OCI-LY1 (cell line): ENCODE measurements around the gene MOB1B.

Experiments
- H2AFZ ChIP-seq: fragments of 200-600 bp; sonication (generic), shearing (Covaris generic); 2 replicates; pipeline ENCODE4 v1.6.0; 2014; ENCODE audit warnings: antibody characterized with exemption, mild to moderate bottlenecking, low read length
- H3F3A ChIP-seq: fragments of 200-600 bp; sonication (generic), shearing (Covaris generic); 2 replicates; pipeline ENCODE4 v1.6.0; 2014; ENCODE audit warnings: mild to moderate bottlenecking, antibody characterized with exemption, low read length, moderate library complexity; ENCODE audit not compliant: insufficient read depth
- H3K27ac ChIP-seq: fragments of 200-600 bp; sonication (generic); 2 replicates; pipeline ENCODE4 v1.5.1; 2014; ENCODE audit warnings: low read length, mixed run types, mild to moderate bottlenecking, low read depth; ENCODE audit not compliant: poor library complexity, severe bottlenecking
- H3K27me3 ChIP-seq: fragments of 200-600 bp; sonication (generic); 2 replicates; pipeline ENCODE4 v1.6.0; 2014; ENCODE audit warnings: antibody characterized with exemption, mild to moderate bottlenecking, low read length, moderate library complexity; ENCODE audit not compliant: insufficient read depth
- H3K36me3 ChIP-seq: fragments of 200-600 bp; sonication (generic); 2 replicates; pipeline ENCODE4 v1.6.1; 2014; ENCODE audit warnings: mild to moderate bottlenecking, antibody characterized with exemption, low read length, moderate library complexity, mixed read lengths; ENCODE audit not compliant: insufficient read depth
- H3K4me1 ChIP-seq: fragments of 200-600 bp; sonication (generic); 2 replicates; pipeline ENCODE4 v1.5.1; 2014; ENCODE audit warnings: mild to moderate bottlenecking, low read length, moderate library complexity; ENCODE audit not compliant: insufficient read depth, severe bottlenecking
- H3K4me2 ChIP-seq: fragments of 200-600 bp; sonication (generic), shearing (Covaris generic); 2 replicates; pipeline ENCODE4 v1.6.1; 2014; ENCODE audit warnings: low read length
- H3K4me3 ChIP-seq: fragments of 200-600 bp; sonication (generic); 2 replicates; pipeline ENCODE4 v1.5.1; 2014; ENCODE audit warnings: low read length, low read depth, mild to moderate bottlenecking, mixed read lengths; ENCODE audit not compliant: poor library complexity, severe bottlenecking
- H3K79me2 ChIP-seq: fragments of 200-600 bp; shearing (Covaris generic); 2 replicates; pipeline ENCODE4 v1.6.1; 2016; ENCODE audit warnings: mixed run types, low read length, mixed read lengths; ENCODE audit not compliant: insufficient read depth
- H3K9ac ChIP-seq: fragments of 200-600 bp; sonication (generic), shearing (Covaris generic); 2 replicates; pipeline ENCODE4 v1.6.1; 2014; ENCODE audit warnings: mild to moderate bottlenecking, low read length, mixed read lengths
- H3K9me2 ChIP-seq: fragments of 200-600 bp; sonication (generic), shearing (Covaris generic); 2 replicates; pipeline ENCODE4 v1.6.1; 2014; ENCODE audit warnings: low read depth, mild to moderate bottlenecking, low read length, mixed read lengths
- H3K9me3 ChIP-seq: fragments of 200-600 bp; shearing (Covaris generic); 2 replicates; pipeline ENCODE4 v1.6.1; 2014; ENCODE audit warnings: low read length, mixed read lengths
- H4K20me1 ChIP-seq: fragments of 200-600 bp; sonication (generic), shearing (Covaris generic); 2 replicates; pipeline ENCODE4 v1.6.0; 2016; ENCODE audit warnings: mild to moderate bottlenecking, low read length; ENCODE audit not compliant: insufficient read depth
- EZH2 ChIP-seq: fragments of 200-600 bp; sonication (generic), shearing (Covaris generic); IDR thresholded peaks from 2 replicates; pipeline ENCODE4 v1.8.0; 2017; ENCODE audit warnings: borderline replicate concordance, mixed run types, mild to moderate bottlenecking, antibody characterized with exemption, low read length, moderate library complexity, mixed read lengths
- TF ChIP-seq, protein P1 (sequence below): fragments of 200-600 bp; sonication (generic), shearing (Covaris generic); IDR thresholded peaks from 2 replicates; pipeline ENCODE4 v1.5.1; 2017; ENCODE audit warnings: mild to moderate bottlenecking, antibody characterized with exemption, low read length, moderate library complexity, mixed read lengths

The MOB1B gene

DNA sequence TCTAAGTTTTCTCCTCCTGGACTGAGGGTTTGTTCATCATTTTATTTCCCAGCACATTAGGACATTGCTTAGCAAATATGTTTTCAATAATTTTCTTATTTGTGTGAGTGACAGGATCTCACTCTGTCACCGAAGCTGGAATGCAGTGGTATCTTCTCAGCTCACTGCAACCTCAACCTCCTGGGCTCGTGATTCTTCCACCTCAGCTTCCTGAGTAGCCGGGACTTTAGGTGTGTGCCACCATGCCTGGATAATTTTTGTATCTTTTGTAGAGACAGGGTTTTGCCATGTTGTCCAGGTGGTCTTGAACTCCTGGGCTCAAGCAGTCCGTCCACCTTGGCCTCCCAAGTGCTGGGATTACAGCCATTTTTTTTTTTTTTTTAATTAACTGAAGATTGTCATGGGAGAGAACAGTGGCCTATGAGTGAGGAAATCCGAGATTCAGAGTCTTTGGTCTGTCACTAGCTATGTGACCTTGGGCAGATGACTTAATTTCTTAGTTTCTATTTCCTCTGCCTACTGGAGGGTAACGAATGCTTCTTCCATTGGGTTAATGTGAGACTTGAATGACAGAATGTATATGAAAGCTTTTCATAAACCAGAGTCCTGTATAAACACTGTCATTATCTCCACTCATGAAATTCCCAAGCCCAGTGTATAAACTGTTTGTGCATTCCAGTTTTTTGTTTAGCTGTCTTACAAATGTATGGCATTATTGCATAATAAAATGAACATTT lies 23.9 kb downstream of the MOB1B start:
- peak overlapping the region; percentile 55 for H3K4me3 ChIP-seq
- H3F3A ChIP-seq, result peaks cover 9% of the 10 kb centered on the region
- H3K9ac ChIP-seq, result peak overlapping the region; percentile 52
- TF ChIP-seq, protein P1, sequence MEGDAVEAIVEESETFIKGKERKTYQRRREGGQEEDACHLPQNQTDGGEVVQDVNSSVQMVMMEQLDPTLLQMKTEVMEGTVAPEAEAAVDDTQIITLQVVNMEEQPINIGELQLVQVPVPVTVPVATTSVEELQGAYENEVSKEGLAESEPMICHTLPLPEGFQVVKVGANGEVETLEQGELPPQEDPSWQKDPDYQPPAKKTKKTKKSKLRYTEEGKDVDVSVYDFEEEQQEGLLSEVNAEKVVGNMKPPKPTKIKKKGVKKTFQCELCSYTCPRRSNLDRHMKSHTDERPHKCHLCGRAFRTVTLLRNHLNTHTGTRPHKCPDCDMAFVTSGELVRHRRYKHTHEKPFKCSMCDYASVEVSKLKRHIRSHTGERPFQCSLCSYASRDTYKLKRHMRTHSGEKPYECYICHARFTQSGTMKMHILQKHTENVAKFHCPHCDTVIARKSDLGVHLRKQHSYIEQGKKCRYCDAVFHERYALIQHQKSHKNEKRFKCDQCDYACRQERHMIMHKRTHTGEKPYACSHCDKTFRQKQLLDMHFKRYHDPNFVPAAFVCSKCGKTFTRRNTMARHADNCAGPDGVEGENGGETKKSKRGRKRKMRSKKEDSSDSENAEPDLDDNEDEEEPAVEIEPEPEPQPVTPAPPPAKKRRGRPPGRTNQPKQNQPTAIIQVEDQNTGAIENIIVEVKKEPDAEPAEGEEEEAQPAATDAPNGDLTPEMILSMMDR, result no peak
- TF ChIP-seq EZH2, result no peak
- H3K27me3 ChIP-seq, result no peaks in the 10 kb centered on the region
- peaks cover 9% of the 10 kb centered on the region; the same call in 1 of the 2 replicates for H3K36me3 ChIP-seq
- H3K27ac ChIP-seq, result peak overlapping the region; percentile 96
- no peaks in the 10 kb centered on the region for H3K9me3 ChIP-seq
- H3K9me2 ChIP-seq, result no peaks in the 10 kb centered on the region
- peaks cover 90% of the 10 kb centered on the region for H3K4me1 ChIP-seq
- peak overlapping the region; percentile 87 for H3K4me2 ChIP-seq
- H2AFZ ChIP-seq, result no peak overlapping the region
- no peaks in the 10 kb centered on the region for H4K20me1 ChIP-seq
- H3K79me2 ChIP-seq, result peaks cover 50% of the 10 kb centered on the region

DNA sequence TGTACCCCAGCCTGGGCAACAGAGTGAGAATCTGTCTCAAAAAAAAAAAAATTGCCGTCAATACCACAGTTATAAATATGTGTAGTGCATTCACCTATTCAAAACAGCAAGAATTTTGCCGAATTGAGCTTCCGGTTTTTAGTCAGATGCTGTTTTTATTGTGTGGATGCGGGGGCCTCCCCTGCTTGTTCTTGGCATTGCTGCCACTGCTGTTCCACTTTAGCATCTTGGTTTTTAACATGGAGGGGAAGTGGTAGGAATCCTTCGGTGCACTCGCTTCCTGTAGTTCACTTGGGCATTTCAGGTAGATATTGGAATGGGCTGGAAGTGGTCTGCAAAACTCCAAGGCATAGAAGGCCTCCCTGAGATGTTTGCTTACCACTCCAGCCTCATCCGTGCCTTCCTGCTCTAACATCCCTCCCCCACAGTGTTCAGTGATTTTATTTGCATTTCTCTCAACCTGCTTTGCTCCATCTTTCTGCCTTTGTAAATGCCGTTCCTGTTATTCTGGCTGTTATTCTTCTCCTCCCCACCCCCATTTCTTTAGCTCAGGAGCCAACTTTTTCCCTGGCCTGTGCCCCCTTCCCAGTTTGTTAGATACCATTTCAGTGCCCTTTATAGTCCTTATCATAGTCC lies 25.5 kb downstream of the MOB1B start:
- H3K4me1 ChIP-seq, result peaks cover 83% of the 10 kb centered on the region
- peak overlapping the region; percentile 87 for H3K4me2 ChIP-seq
- H3K27me3 ChIP-seq, result no peaks in the 10 kb centered on the region
- 0 out of 2 replicates have a peak, but pooled peaks cover 2% of the 10 kb centered on the region for H3K9me3 ChIP-seq
- H2AFZ ChIP-seq, result 0 out of 2 replicates have a peak overlapping the region, but pooled peaks have one; percentile 13
- TF ChIP-seq EZH2, result no peak
- no peaks in the 10 kb centered on the region for H4K20me1 ChIP-seq
- peaks cover 9% of the 10 kb centered on the region for H3F3A ChIP-seq
- H3K27ac ChIP-seq, result peak overlapping the region; percentile 96
- H3K79me2 ChIP-seq, result peaks cover 58% of the 10 kb centered on the region
- peak overlapping the region; percentile 55 for H3K4me3 ChIP-seq
- no peaks in the 10 kb centered on the region for H3K9me2 ChIP-seq
- peaks cover 12% of the 10 kb centered on the region; the same call in 1 of the 2 replicates for H3K36me3 ChIP-seq
- peak overlapping the region; percentile 66 for H3K9ac ChIP-seq

DNA sequence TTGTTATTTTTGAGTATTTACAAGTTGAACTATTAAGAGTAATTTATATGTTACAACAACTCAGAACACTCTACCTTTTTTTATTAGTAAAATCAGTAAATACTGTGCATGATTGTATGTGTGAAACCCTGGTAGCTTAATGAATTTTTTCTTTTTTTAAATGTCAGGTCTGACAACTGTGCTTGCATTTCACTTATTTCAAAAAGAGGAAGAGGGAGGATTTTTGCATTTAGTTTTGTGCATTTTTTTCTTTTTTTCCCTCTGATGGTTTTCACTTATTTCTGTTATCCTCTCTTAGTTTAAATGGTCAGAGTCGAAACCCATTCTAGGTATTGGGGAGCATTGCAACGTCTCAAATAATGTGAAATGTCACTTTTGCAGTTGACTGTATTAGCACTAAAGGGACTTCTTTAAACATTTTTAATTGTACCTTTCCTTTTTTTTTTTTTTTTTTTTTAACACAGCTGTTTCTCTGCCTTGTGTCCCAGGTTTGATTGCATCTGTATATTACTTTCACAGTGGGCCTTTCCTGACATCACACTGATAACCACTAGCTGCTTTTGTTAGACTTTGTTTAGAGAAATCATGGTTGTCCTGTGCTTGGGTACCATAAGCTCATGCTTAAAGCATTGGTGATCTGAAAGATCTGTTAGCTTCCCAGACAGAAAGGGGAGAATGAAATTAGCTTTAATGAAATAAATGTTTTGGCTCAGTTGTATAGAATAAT lies 28.5 kb downstream of the MOB1B start:
- Histone ChIP-seq H3K4me1 (peaks cover 54% of the 10 kb centered on the region), H4K20me1 (no peaks in the 10 kb centered on the region), H3F3A (peaks cover 5% of the 10 kb centered on the region), H3K79me2 (peaks cover 62% of the 10 kb centered on the region), H3K9ac (peak overlapping the region; percentile 52), H3K4me2 (peak overlapping the region; percentile 47), H3K9me2 (no peaks in the 10 kb centered on the region), H3K27ac (peak overlapping the region; percentile 92), H3K4me3 (peak overlapping the region; percentile 10), H2AFZ (no peak overlapping the region), H3K36me3 (peaks cover 18% of the 10 kb centered on the region; the same call in 1 of the 2 replicates), H3K9me3 (0 out of 2 replicates have a peak, but pooled peaks cover 2% of the 10 kb centered on the region), H3K27me3 (no peaks in the 10 kb centered on the region)
- TF ChIP-seq, protein P1, result no peak
- no peak for TF ChIP-seq EZH2
